Measurements from ENCODE around the gene LTBP4. TPM values are rescaled to one million over a fixed set of nuclear protein-coding genes. Genes with fewer than 3 reads are reported as not detected.
A peak's percentile ranks its signal among the peaks of the same experiment; 100 is the strongest.

LTBP4 gene
- total and polyA plus RNA-seq, 12 donors, result 15.3 to 272 (median 121) TPM

DNA sequence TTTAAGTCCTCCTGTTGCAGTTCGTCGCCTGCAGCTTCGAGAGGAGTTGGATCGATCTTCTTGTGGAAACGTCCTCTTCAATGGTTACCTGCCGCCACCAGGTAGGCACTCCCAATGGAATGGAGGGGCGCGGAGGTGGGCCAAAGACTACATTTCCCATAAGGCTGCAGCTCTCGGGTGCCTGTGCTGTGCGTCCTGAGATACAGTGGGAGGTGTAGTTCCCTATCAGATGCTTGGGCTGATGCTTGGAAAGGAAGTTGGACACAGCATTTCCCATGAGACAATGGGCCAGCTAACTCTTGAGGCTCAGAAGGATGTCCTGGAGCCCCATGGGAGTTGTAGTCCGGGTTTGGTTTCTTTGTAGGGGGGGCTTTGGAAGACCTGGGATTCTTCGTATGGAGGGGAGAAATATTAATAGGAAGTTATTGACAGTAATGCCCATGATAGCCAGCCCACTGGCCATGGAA, 22.7 kb upstream of the LTBP4 start:
- intact Hi-C loops (cut with DNase I), result no loop called here
- 78 to 84% (median 82%) methylated on average over 12 of the region's 12 CpGs for WGBS, 4 donors

DNA sequence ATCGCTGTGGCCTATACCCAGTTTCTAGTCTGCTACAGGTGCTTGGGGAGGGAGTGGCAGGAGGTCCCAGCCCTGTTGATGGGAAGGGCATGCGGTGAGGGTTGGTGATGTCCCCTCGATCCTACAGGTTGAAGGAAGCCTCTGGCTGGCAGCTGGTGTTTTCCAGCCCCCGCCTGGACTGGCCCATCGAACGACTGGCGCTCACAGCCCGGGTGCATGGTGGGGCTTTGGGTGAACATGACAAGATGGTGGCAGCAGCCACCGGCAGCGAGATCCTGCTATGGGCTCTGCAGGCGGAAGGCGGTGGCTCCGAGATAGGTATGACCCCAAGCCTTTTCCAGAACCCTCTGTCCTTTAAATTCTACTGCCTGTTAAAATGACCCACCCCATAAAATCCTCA, 20.6 kb upstream of the LTBP4 start:
- TF ChIP-seq, protein P1, sequence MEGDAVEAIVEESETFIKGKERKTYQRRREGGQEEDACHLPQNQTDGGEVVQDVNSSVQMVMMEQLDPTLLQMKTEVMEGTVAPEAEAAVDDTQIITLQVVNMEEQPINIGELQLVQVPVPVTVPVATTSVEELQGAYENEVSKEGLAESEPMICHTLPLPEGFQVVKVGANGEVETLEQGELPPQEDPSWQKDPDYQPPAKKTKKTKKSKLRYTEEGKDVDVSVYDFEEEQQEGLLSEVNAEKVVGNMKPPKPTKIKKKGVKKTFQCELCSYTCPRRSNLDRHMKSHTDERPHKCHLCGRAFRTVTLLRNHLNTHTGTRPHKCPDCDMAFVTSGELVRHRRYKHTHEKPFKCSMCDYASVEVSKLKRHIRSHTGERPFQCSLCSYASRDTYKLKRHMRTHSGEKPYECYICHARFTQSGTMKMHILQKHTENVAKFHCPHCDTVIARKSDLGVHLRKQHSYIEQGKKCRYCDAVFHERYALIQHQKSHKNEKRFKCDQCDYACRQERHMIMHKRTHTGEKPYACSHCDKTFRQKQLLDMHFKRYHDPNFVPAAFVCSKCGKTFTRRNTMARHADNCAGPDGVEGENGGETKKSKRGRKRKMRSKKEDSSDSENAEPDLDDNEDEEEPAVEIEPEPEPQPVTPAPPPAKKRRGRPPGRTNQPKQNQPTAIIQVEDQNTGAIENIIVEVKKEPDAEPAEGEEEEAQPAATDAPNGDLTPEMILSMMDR (IDR thresholded peaks at IDR 0.05), result no peak
- no peak for TF ChIP-seq POLR2A (IDR thresholded peaks at IDR 0.05)
- Histone ChIP-seq H3K9me3 (replicated peaks in 1 of 3) (no peaks in the 10 kb centered on the region), H3K4me1 (replicated peaks in 1 of 2) (peaks cover 0 to 4% of the 10 kb centered on the region in 2 donors), H3K27ac (peak overlapping the region in 1 of 5 donors; percentile 77), H3K4me3 (no peak overlapping the region), H3K27me3 (no peaks in the 10 kb centered on the region), H3K36me3 (replicated peaks in 1 of 2) (peaks cover 0 to 28% of the 10 kb centered on the region in 2 donors)
- intact Hi-C loops (cut with DNase I), result no loop called here
- no peak for DNase-seq
- WGBS, 4 donors, result 97 to 98% (median 97%) methylated on average over 6 to 13 of the region's 13 CpGs

More for the DNA sequence above, 22.7 kb upstream of the LTBP4 start:
- peaks cover 0 to 4% of the 10 kb centered on the region in 2 donors for H3K4me1 ChIP-seq (replicated peaks in 1 of 2)
- DNase-seq, result no peak
- no peak for TF ChIP-seq POLR2A (IDR thresholded peaks at IDR 0.05)
- no peaks in the 10 kb centered on the region for H3K27me3 ChIP-seq
- H3K9me3 ChIP-seq (replicated peaks in 1 of 3), result no peaks in the 10 kb centered on the region
- peaks cover 0 to 28% of the 10 kb centered on the region in 2 donors for H3K36me3 ChIP-seq (replicated peaks in 1 of 2)
- no peak overlapping the region for H3K4me3 ChIP-seq
- no peak overlapping the region for H3K27ac ChIP-seq

DNA sequence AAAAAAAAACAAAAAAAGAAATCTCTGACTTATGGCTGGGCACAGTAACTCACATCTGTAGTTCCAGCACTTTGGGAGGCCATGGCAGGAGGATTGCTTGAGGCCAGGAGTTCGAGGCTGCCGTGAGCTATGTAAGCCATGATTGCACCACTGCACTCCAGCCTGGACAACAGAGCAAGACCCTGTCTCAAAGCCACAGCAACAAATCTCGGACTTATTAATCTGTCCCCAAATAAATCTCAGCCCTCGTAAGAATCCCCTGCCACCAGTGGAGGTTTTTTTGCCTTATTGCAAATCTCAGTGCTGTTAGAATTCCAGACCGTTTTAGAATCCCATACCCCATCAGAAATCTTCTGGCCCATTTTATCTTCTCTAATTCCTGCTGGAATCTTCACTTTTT, 19.6 kb upstream of the LTBP4 start:
- no peaks in the 10 kb centered on the region for H3K9me3 ChIP-seq (replicated peaks in 1 of 3)
- H3K36me3 ChIP-seq (replicated peaks in 1 of 2), result peaks cover 0 to 28% of the 10 kb centered on the region in 2 donors
- 92 to 96% (median 95%) methylated on average over 5 of the region's 5 CpGs for WGBS, 4 donors
- peaks cover 0 to 4% of the 10 kb centered on the region in 2 donors for H3K4me1 ChIP-seq (replicated peaks in 1 of 2)
- no peak for DNase-seq
- intact Hi-C loops (cut with DNase I), result no loop called here
- no peak overlapping the region for H3K27ac ChIP-seq
- H3K4me3 ChIP-seq, result no peak overlapping the region
- H3K27me3 ChIP-seq, result no peaks in the 10 kb centered on the region
- TF ChIP-seq POLR2A (IDR thresholded peaks at IDR 0.05), result no peak
- TF ChIP-seq, protein P1 (IDR thresholded peaks at IDR 0.05), result no peak

DNA sequence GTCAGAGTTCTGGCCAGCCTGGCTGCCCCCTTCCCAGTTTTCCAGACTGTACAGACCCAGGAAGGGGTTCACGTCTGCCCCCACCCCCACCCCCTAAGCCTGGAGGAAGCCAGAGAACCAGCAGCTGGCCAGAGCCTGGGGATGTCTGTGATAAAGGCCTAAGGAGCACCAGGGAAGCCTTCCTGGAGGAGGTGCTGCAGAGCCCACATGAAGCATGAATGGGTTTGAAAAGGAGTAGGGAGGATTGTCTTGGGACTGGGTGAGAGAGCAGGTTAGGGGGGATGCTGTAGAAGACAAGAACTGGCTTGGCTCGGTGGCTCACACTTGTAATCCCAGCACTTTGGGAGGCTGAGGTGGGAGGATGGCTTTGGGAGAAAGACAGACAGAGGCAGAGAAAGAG, 18.7 kb upstream of the LTBP4 start:
- Histone ChIP-seq H3K9me3 (replicated peaks in 1 of 3) (no peaks in the 10 kb centered on the region), H3K36me3 (replicated peaks in 1 of 2) (peaks cover 0 to 28% of the 10 kb centered on the region in 2 donors), H3K27me3 (no peaks in the 10 kb centered on the region), H3K4me3 (no peak overlapping the region), H3K27ac (no peak overlapping the region), H3K4me1 (replicated peaks in 1 of 2) (peaks cover 0 to 2% of the 10 kb centered on the region in 2 donors)
- intact Hi-C loops (cut with DNase I), result no loop called here
- DNase-seq, result no peak
- WGBS, 4 donors, result 83 to 100% (median 90%) methylated on average over 1 to 2 of the region's 2 CpGs
- no peak for TF ChIP-seq POLR2A (IDR thresholded peaks at IDR 0.05)
- TF ChIP-seq, protein P1 (IDR thresholded peaks at IDR 0.05), result no peak

DNA sequence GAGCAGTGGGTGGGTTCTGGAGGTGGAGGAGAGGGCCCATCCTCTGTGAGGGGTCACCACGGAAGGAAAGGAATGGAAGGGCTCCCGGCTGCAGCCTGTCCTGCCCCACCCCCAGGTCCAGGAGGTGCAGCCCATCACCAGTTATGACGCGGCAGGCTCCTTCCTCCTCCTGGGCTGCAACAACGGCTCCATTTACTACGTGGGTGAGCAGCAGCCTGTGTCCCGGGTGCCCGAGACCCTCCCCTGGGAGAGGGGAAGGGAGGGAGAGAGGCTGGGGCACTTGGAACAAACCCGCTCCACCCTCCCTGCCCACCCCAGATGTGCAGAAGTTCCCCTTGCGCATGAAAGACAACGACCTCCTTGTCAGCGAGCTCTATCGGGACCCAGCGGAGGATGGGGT, 17.9 kb upstream of the LTBP4 start:
- H3K27me3 ChIP-seq, result no peaks in the 10 kb centered on the region
- intact Hi-C loops (cut with DNase I), result no loop called here
- no peak overlapping the region for H3K4me3 ChIP-seq
- 77 to 94% (median 92%) methylated on average over 2 to 14 of the region's 14 CpGs for WGBS, 4 donors
- no peak overlapping the region for H3K27ac ChIP-seq
- no peak for DNase-seq
- H3K9me3 ChIP-seq (replicated peaks in 1 of 3), result no peaks in the 10 kb centered on the region
- no peak for TF ChIP-seq POLR2A (IDR thresholded peaks at IDR 0.05)
- H3K4me1 ChIP-seq (replicated peaks in 1 of 2), result no peaks in the 10 kb centered on the region
- H3K36me3 ChIP-seq (replicated peaks in 1 of 2), result peaks cover 0 to 28% of the 10 kb centered on the region in 2 donors
